ENCODE measurements around the gene SAE1.

DNA sequence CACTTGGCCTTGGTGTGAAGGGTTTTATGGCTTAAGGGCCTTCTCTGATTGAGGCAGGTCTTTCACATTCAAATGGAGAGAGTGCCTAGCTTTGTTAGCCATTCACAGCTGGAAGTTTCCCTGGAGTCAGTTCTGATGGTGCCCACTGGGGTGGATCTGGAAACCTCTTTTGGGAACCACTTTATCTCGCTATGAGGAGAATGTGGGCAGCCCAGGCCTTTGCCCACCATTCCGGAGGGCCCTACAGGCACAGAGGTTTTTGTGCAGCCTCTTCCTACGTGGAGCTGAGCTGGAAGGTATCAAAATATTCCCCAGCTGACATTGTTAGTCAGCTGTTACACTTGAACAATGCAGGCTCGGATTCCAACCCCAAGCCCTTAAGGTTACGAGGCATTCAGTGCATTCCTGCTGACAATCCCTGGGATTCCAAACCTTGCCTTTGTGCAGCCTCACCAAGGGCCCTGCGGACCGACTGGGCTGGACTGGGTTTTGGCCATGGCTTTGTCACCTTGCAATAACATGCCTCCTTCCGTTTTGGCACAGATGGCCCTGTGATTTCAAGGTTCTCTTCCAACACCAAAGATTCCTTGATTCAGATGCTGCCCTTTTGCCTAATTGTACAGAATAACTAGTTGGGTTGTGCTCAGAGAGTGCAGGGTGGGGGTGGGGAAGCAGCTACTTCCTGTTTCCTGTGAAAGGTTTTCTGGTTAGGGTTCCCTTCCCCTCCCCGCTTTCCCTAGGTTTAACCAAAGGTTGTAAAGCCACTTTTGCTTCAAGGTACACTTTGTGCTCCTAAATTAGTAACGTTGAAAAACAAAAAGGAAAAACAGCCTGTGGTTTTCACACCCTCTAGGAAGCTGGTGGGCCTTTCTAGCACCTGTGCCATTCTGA, 27.0 kb downstream of the SAE1 start:
- TF ChIP-seq ZFP36 (IDR thresholded peaks at IDR 0.05; ENCODE audit: borderline replicate concordance, partially characterized antibody) (no peak), RFX5 (IDR thresholded peaks at IDR 0.05) (no peak), EP300 (IDR thresholded peaks at IDR 0.05) (no peak)
- TF ChIP-seq, protein P1, sequence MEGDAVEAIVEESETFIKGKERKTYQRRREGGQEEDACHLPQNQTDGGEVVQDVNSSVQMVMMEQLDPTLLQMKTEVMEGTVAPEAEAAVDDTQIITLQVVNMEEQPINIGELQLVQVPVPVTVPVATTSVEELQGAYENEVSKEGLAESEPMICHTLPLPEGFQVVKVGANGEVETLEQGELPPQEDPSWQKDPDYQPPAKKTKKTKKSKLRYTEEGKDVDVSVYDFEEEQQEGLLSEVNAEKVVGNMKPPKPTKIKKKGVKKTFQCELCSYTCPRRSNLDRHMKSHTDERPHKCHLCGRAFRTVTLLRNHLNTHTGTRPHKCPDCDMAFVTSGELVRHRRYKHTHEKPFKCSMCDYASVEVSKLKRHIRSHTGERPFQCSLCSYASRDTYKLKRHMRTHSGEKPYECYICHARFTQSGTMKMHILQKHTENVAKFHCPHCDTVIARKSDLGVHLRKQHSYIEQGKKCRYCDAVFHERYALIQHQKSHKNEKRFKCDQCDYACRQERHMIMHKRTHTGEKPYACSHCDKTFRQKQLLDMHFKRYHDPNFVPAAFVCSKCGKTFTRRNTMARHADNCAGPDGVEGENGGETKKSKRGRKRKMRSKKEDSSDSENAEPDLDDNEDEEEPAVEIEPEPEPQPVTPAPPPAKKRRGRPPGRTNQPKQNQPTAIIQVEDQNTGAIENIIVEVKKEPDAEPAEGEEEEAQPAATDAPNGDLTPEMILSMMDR (IDR thresholded peaks at IDR 0.05) = no peak
- TF ChIP-seq, protein P2, sequence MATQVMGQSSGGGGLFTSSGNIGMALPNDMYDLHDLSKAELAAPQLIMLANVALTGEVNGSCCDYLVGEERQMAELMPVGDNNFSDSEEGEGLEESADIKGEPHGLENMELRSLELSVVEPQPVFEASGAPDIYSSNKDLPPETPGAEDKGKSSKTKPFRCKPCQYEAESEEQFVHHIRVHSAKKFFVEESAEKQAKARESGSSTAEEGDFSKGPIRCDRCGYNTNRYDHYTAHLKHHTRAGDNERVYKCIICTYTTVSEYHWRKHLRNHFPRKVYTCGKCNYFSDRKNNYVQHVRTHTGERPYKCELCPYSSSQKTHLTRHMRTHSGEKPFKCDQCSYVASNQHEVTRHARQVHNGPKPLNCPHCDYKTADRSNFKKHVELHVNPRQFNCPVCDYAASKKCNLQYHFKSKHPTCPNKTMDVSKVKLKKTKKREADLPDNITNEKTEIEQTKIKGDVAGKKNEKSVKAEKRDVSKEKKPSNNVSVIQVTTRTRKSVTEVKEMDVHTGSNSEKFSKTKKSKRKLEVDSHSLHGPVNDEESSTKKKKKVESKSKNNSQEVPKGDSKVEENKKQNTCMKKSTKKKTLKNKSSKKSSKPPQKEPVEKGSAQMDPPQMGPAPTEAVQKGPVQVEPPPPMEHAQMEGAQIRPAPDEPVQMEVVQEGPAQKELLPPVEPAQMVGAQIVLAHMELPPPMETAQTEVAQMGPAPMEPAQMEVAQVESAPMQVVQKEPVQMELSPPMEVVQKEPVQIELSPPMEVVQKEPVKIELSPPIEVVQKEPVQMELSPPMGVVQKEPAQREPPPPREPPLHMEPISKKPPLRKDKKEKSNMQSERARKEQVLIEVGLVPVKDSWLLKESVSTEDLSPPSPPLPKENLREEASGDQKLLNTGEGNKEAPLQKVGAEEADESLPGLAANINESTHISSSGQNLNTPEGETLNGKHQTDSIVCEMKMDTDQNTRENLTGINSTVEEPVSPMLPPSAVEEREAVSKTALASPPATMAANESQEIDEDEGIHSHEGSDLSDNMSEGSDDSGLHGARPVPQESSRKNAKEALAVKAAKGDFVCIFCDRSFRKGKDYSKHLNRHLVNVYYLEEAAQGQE (IDR thresholded peaks at IDR 0.05) = no peak
